BLaER1 treated with 17β-estradiol and CSF1 and Interleukin-3, amounts not matched to agents 10 nM and 100 nM (cell line): ENCODE data around the gene SMARCA4.
A peak's percentile ranks its signal among the peaks of the same experiment; 100 is the strongest.

Experiments
- H3K27ac ChIP-seq, 11 experiments: shearing (Covaris generic); formaldehyde crosslinking; 2 replicates each; pipeline ENCODE4 v1.8.1; 2022
- H3K27me3 ChIP-seq, 11 experiments: shearing (Covaris generic); formaldehyde crosslinking; 2 replicates each; pipeline ENCODE4 v1.8.1; 2022
- H3K36me3 ChIP-seq, 11 experiments: shearing (Covaris generic); formaldehyde crosslinking; 2 replicates each; pipeline ENCODE4 v1.8.1; 2022
- H3K4me1 ChIP-seq, 10 experiments: shearing (Covaris generic); formaldehyde crosslinking; 2 replicates each; pipeline ENCODE4 v1.8.1; 2022
- H3K4me2 ChIP-seq, 11 experiments: shearing (Covaris generic); formaldehyde crosslinking; 2 replicates each; pipeline ENCODE4 v1.8.1; 2022
- H3K4me3 ChIP-seq, 10 experiments: shearing (Covaris generic); formaldehyde crosslinking; 2 replicates each; pipeline ENCODE4 v1.8.1; 2022
- H3K9ac ChIP-seq, 11 experiments: shearing (Covaris generic); formaldehyde crosslinking; 2 replicates each; pipeline ENCODE4 v1.8.1; 2022
- H3K9me3 ChIP-seq, 11 experiments: shearing (Covaris generic); formaldehyde crosslinking; replicated peaks in 1 of 11; 2 replicates each; pipeline ENCODE4 v1.8.1; 2022
- H4K20me1 ChIP-seq, 11 experiments: shearing (Covaris generic); formaldehyde crosslinking; 2 replicates each; pipeline ENCODE4 v1.8.1; 2022
- Cebpa-rat ChIP-seq, 11 experiments: shearing (Covaris generic); IDR thresholded peaks; 2 replicates each; pipeline ENCODE4 v1.8.1; 2022

The SMARCA4 gene

DNA sequence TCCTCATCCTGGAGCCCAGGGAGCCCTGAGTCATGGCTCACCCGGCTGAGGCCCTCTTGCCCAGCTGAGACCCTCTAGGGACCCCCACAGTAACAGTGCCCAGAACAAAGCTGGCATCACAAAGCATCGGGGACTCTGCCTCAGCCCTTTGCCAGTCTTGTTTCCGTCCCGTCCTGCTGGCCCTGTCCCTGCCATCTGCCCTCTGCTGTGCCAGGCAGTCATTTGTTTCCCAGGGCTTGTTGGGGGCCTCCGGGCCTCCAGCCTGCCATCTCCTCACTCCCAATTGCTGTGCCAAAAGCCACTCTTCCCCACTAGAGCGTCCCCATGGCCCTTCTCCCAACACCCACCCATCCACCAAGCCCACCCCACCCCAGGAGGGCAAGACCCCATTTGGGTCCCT lies 64.2 kb downstream of the SMARCA4 start:
- no peak overlapping the region for H3K4me2 ChIP-seq
- no peaks in the 10 kb centered on the region for H3K9me3 ChIP-seq
- TF ChIP-seq Cebpa-rat (IDR thresholded peaks at IDR 0.05), result no peak
- H3K9ac ChIP-seq, result no peak overlapping the region
- no peaks in the 10 kb centered on the region for H3K27me3 ChIP-seq
- H3K27ac ChIP-seq, result no peak overlapping the region
- H3K36me3 ChIP-seq, result peaks cover 88 to 100% (median 98%) of the 10 kb centered on the region in 11 experiments
- no peak overlapping the region for H3K4me3 ChIP-seq
- H3K4me1 ChIP-seq, result peaks cover 43 to 78% (median 71%) of the 10 kb centered on the region in 10 experiments
- peaks cover 25 to 99% (median 93%) of the 10 kb centered on the region in 11 experiments; a peak in 21 of 22 replicates for H4K20me1 ChIP-seq

DNA sequence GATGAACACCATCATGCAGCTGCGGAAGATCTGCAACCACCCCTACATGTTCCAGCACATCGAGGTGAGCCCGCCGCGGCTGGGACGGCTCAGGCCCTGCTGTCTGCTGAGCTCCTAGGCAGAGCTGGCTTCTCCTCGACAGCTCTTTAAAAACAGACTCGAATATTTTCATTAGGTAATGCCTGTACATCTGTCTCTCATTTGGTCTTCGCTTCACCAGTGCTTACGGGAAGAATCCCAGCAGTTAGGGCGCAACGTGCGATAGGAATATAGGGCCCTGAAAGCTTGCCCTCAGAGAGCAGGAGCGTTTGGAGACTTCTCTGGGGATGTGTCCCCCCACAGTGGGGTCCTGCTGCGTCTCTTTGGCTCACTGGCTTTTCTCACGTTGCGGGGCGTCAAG lies 64.6 kb downstream of the SMARCA4 start:
- H3K36me3 ChIP-seq, result peaks cover 88 to 100% (median 98%) of the 10 kb centered on the region in 11 experiments
- H3K27me3 ChIP-seq, result no peaks in the 10 kb centered on the region

DNA sequence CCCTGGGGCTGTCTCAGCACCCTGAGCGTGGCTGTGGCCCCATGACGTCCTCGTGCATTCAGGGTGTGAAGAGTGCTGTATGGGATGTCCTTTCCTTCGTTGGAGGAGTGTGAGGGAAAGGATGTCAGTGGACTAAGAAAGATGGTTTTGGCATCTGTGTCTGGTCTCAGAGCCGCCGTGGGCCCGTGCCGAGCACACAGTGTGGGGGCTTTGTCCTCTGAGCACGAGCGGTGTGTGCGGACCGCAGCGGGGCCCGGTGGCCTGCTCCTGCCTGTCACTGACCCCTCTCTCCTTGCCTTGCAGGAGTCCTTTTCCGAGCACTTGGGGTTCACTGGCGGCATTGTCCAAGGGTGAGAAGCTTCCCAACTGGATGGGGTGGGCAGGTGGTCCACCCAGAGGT lies 65.2 kb downstream of the SMARCA4 start:
- Histone ChIP-seq H3K4me3 (no peak overlapping the region), H3K9me3 (no peaks in the 10 kb centered on the region), H3K4me2 (no peak overlapping the region), H4K20me1 (peaks cover 23 to 99% (median 93%) of the 10 kb centered on the region in 11 experiments; a peak in 21 of 22 replicates), H3K36me3 (peaks cover 88 to 100% (median 98%) of the 10 kb centered on the region in 11 experiments), H3K27ac (no peak overlapping the region), H3K9ac (peak overlapping the region in 1 of 11 experiments; percentile 17; a peak in 1 of 22 replicates), H3K4me1 (peaks cover 37 to 78% (median 71%) of the 10 kb centered on the region in 10 experiments), H3K27me3 (no peaks in the 10 kb centered on the region)
- no peak for TF ChIP-seq Cebpa-rat (IDR thresholded peaks at IDR 0.05)

More for the DNA sequence above, 64.6 kb downstream of the SMARCA4 start:
- Histone ChIP-seq H3K4me3 (no peak overlapping the region), H3K9ac (peak overlapping the region in 1 of 11 experiments; percentile 8; a peak in 1 of 22 replicates), H3K27ac (no peak overlapping the region), H4K20me1 (peaks cover 28 to 99% (median 93%) of the 10 kb centered on the region in 11 experiments; a peak in 21 of 22 replicates), H3K4me1 (peaks cover 42 to 78% (median 71%) of the 10 kb centered on the region in 10 experiments), H3K4me2 (no peak overlapping the region), H3K9me3 (no peaks in the 10 kb centered on the region)
- TF ChIP-seq Cebpa-rat (IDR thresholded peaks at IDR 0.05), result no peak

DNA sequence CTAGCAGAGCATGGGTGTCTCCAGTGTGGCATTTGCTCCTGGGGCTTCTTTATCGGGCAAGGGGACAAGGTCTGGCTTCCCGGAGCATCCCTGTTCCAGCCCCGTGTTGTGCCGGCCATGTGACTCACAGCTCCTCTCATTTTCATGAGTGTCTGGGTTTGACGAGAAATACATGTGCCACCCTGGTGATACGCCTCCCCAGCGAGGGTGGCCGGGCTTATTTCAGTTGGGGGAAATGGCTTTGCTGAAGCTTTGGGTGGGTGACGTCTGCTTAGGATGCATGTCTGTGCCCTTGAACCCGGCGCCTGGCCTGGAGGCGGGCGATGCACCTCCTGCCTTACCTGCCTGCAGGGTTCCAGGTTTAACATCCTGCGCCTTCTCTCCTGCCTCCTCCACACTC lies 66.6 kb downstream of the SMARCA4 start:
- TF ChIP-seq Cebpa-rat (IDR thresholded peaks at IDR 0.05), result no peak
- H3K9me3 ChIP-seq, result no peaks in the 10 kb centered on the region
- H3K27ac ChIP-seq, result no peak overlapping the region
- H3K9ac ChIP-seq, result 0 out of 22 replicates have a peak overlapping the region, but pooled peaks of 1 of the 11 experiments have one; percentile 32
- H3K36me3 ChIP-seq, result peaks cover 91 to 100% (median 97%) of the 10 kb centered on the region in 11 experiments
- peaks cover 43 to 78% (median 71%) of the 10 kb centered on the region in 10 experiments for H3K4me1 ChIP-seq
- H3K4me2 ChIP-seq, result peak overlapping the region in 1 of 11 experiments; percentile 90; a peak in 1 of 22 replicates
- peaks cover 30 to 99% (median 93%) of the 10 kb centered on the region in 11 experiments; a peak in 21 of 22 replicates for H4K20me1 ChIP-seq
- no peaks in the 10 kb centered on the region for H3K27me3 ChIP-seq
- no peak overlapping the region for H3K4me3 ChIP-seq

DNA sequence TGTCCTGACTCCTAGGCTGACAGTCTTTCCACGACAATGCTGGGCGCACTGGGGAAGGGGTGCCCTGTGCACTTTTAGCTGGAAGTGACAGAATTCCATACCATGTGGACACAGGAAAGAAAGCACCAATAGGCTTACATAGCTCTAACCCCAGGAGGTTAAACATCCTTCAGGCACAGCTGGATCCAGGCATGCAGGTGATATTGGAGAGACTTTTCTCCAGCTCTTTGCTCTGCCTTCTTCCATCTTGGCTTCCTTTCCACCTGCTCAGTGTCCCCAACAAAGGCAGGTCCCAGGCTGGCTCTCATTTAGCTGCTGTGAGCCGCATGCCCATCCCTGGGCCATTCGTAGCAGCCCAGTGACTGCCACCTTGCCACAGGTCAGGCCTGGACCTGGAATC lies 67.3 kb downstream of the SMARCA4 start:
- no peak overlapping the region for H3K4me3 ChIP-seq
- peaks cover 0 to 6% (median 0%) of the 10 kb centered on the region in 11 experiments; a peak in 2 of 22 replicates for H3K27me3 ChIP-seq
- H3K4me1 ChIP-seq, result peaks cover 51 to 78% (median 71%) of the 10 kb centered on the region in 10 experiments
- peaks cover 29 to 99% (median 93%) of the 10 kb centered on the region in 11 experiments; a peak in 21 of 22 replicates for H4K20me1 ChIP-seq
- no peaks in the 10 kb centered on the region for H3K9me3 ChIP-seq
- peak overlapping the region in 7 of 11 experiments; percentile 8 to 92 (median 55); a peak in 10 of 22 replicates for H3K4me2 ChIP-seq
- 0 out of 22 replicates have a peak overlapping the region, but pooled peaks of 2 of the 11 experiments have one; percentile 2 to 81 for H3K27ac ChIP-seq
- peaks cover 90 to 100% (median 96%) of the 10 kb centered on the region in 11 experiments for H3K36me3 ChIP-seq
- TF ChIP-seq Cebpa-rat (IDR thresholded peaks at IDR 0.05), result no peak
- peak overlapping the region in 6 of 11 experiments; percentile 1 to 59 (median 31); a peak in 5 of 22 replicates for H3K9ac ChIP-seq

DNA sequence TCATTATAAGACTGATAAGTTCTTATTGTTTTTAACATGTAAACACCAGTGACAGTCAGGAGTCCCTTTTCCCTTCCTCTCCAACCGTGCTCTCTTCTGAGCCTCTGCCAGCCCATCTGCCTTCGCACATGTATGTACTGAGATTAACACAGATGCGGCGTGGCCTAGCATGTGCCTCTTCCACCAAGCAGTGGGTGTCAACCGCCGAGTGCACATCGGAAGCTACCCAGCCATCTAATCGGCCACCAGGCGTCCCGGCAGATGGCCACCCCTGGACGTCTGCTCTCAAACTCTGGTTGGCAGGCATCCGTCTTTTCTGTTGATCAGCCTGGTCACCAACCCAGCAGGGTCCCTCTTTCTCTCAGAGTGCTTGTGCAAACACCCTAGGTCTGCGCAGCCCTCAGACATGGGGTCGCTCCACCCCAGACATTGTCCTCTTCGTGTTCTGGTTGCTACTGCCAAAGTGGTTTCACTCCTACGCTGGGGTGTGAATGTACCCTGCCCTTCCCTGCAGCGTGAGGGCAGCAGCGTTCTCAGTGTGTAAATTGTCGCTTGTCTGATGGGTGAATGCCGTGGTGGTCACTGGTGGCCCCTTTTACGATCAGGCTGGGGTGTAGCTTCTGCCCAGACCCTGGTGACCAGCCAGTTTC lies 70.7 kb downstream of the SMARCA4 start:
- TF ChIP-seq Cebpa-rat (IDR thresholded peaks at IDR 0.05), result no peak
- Histone ChIP-seq H3K9me3 (no peaks in the 10 kb centered on the region), H3K27me3 (peaks cover 0 to 8% (median 0%) of the 10 kb centered on the region in 11 experiments; a peak in 2 of 22 replicates), H3K4me3 (no peak overlapping the region; a peak in 2 of 20 replicates), H3K9ac (peak overlapping the region in 8 of 11 experiments; percentile 7 to 70 (median 47); a peak in 12 of 22 replicates), H4K20me1 (peaks cover 59 to 100% (median 97%) of the 10 kb centered on the region in 11 experiments; a peak in 21 of 22 replicates), H3K27ac (peak overlapping the region in 7 of 11 experiments; percentile 18 to 83 (median 64); a peak in 12 of 22 replicates), H3K4me2 (peak overlapping the region; percentile 46 to 92 (median 85)), H3K4me1 (peaks cover 62 to 100% (median 91%) of the 10 kb centered on the region in 10 experiments), H3K36me3 (peaks cover 87 to 98% (median 95%) of the 10 kb centered on the region in 11 experiments)

DNA sequence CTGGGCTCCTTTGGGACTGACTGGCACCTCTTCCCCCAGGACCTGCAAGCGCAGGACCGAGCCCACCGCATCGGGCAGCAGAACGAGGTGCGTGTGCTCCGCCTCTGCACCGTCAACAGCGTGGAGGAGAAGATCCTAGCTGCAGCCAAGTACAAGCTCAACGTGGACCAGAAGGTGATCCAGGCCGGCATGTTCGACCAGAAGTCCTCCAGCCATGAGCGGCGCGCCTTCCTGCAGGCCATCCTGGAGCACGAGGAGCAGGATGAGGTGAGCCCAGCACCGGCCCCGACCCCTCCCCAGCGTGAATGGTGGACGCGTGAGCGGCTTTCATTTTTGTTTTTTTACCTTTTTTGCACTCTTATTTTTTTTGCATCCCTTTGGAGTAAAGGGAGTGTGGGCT lies 72.4 kb downstream of the SMARCA4 start:
- H3K4me1 ChIP-seq, result peaks cover 59 to 96% (median 88%) of the 10 kb centered on the region in 10 experiments

DNA sequence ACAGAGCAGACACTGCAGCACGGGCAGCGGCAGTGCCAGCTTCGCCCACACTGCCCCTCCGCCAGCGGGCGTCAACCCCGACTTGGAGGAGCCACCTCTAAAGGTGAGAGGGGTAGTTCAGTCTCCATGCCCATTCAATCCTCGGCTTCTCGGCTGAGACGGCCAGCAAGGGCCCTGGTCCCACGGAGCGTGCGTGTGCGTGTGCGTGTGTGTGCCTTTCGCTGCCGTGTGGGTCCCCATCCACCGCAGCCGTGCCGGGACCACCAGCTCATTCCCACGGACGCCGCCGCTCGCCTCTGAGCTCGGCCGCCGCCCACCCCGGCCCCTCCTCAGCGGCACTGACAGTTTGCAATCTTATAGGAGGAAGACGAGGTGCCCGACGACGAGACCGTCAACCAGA lies 72.9 kb downstream of the SMARCA4 start:
- Histone ChIP-seq H3K4me2 (peak overlapping the region; percentile 46 to 92 (median 85); a peak in 21 of 22 replicates), H3K4me3 (peak overlapping the region in 1 of 10 experiments; percentile 13; a peak in 2 of 20 replicates), H3K4me1 (peaks cover 54 to 94% (median 83%) of the 10 kb centered on the region in 10 experiments), H3K27me3 (peaks cover 0 to 8% (median 0%) of the 10 kb centered on the region in 11 experiments; a peak in 2 of 22 replicates), H4K20me1 (peaks cover 75 to 98% (median 95%) of the 10 kb centered on the region in 11 experiments; a peak in 21 of 22 replicates), H3K9me3 (no peaks in the 10 kb centered on the region), H3K36me3 (peaks cover 87 to 98% (median 95%) of the 10 kb centered on the region in 11 experiments), H3K27ac (peak overlapping the region in 6 of 11 experiments; percentile 5 to 83 (median 72); a peak in 7 of 22 replicates), H3K9ac (peak overlapping the region in 7 of 11 experiments; percentile 5 to 73 (median 64); a peak in 11 of 22 replicates)
- TF ChIP-seq Cebpa-rat (IDR thresholded peaks at IDR 0.05), result no peak

More for the DNA sequence above, 72.4 kb downstream of the SMARCA4 start:
- Histone ChIP-seq H3K4me2 (peak overlapping the region; percentile 46 to 92 (median 85)), H3K9me3 (no peaks in the 10 kb centered on the region), H3K36me3 (peaks cover 87 to 98% (median 95%) of the 10 kb centered on the region in 11 experiments), H4K20me1 (peaks cover 73 to 98% (median 96%) of the 10 kb centered on the region in 11 experiments; a peak in 21 of 22 replicates), H3K27me3 (peaks cover 0 to 8% (median 0%) of the 10 kb centered on the region in 11 experiments; a peak in 2 of 22 replicates), H3K9ac (peak overlapping the region in 7 of 11 experiments; percentile 1 to 73 (median 64); a peak in 9 of 22 replicates), H3K27ac (peak overlapping the region in 5 of 11 experiments; percentile 14 to 83 (median 48); a peak in 6 of 22 replicates), H3K4me3 (peak overlapping the region in 2 of 10 experiments; percentile 13 to 32; a peak in 2 of 20 replicates)
- no peak for TF ChIP-seq Cebpa-rat (IDR thresholded peaks at IDR 0.05)
